GM23338 (cell line): Measurements from ENCODE around the gene HMOX2. TPM values are rescaled to one million over a fixed set of nuclear protein-coding genes. Genes with fewer than 3 reads are reported as not detected.

Source experiments
- ATAC-seq: fragments of 200-7000 bp; cut with Tn5 transposase; 3 replicates; pipeline ENCODE4 v1.9.1; 2020
- DNase-seq: peaks from one replicate; pipeline ENCODE4 v3.0.0-alpha.2; 2015; ENCODE audit warnings: low spot score
- H2AFZ ChIP-seq: fragments of 200-600 bp; sonication (generic); 2 replicates; pipeline ENCODE4 v1.8.0; 2016; ENCODE audit warnings: antibody characterized with exemption, mild to moderate bottlenecking, moderate library complexity
- H3F3A ChIP-seq: fragments of 200-600 bp; sonication (generic); replicated peaks from 2 replicates; pipeline ENCODE4 v1.8.0; 2017; ENCODE audit warnings: antibody characterized with exemption, mixed run types, low read depth
- H3K27ac ChIP-seq: fragments of 200-600 bp; sonication (generic); 2 replicates; pipeline ENCODE4 v1.6.1; 2016; ENCODE audit warnings: low read depth
- H3K27me3 ChIP-seq: fragments of 200-600 bp; sonication (generic); 2 replicates; pipeline ENCODE4 v1.8.0; 2016; ENCODE audit warnings: mild to moderate bottlenecking, mixed run types, moderate library complexity; ENCODE audit not compliant: insufficient read depth
- H3K36me3 ChIP-seq: fragments of 200-600 bp; sonication (generic); 2 replicates; pipeline ENCODE4 v1.8.0; 2016; ENCODE audit warnings: mild to moderate bottlenecking; ENCODE audit not compliant: insufficient read depth
- H3K4me1 ChIP-seq: fragments of 200-600 bp; sonication (generic); 2 replicates; pipeline ENCODE4 v1.8.0; 2016; ENCODE audit warnings: mild to moderate bottlenecking, moderate library complexity; ENCODE audit not compliant: insufficient read depth
- H3K4me2 ChIP-seq: fragments of 200-600 bp; sonication (generic); 2 replicates; pipeline ENCODE4 v1.7.1; 2017; ENCODE audit warnings: mixed run types
- H3K4me3 ChIP-seq: fragments of 200-600 bp; sonication (generic); 2 replicates; pipeline ENCODE4 v1.6.1; 2016; ENCODE audit warnings: mixed run types
- H3K79me2 ChIP-seq: fragments of 200-600 bp; sonication (generic); replicated peaks from 2 replicates; pipeline ENCODE4 v1.8.0; 2017; ENCODE audit warnings: mild to moderate bottlenecking; ENCODE audit not compliant: insufficient read depth
- H3K9me2 ChIP-seq: fragments of 200-600 bp; sonication (generic); 2 replicates; pipeline ENCODE4 v1.8.0; 2017; ENCODE audit not compliant: insufficient read depth
- H4K20me1 ChIP-seq: fragments of 200-600 bp; sonication (generic); replicated peaks from 2 replicates; pipeline ENCODE4 v1.8.0; 2017; ENCODE audit warnings: mild to moderate bottlenecking; ENCODE audit not compliant: insufficient read depth
- H3K27ac Mint-ChIP-seq: 2 replicates; pipeline ENCODE4 v1.8.0; 2020; ENCODE audit warnings: inconsistent platforms, mild to moderate bottlenecking, moderate library complexity, mixed read lengths
- H3K27me3 Mint-ChIP-seq: 3 replicates; pipeline ENCODE4 v1.8.0; 2022; ENCODE audit warnings: low read depth, mild to moderate bottlenecking, moderate library complexity, mixed read lengths, inconsistent platforms; ENCODE audit not compliant: insufficient read depth, poor library complexity
- H3K36me3 Mint-ChIP-seq: 3 replicates; pipeline ENCODE4 v1.8.0; 2021; ENCODE audit warnings: low read depth, mild to moderate bottlenecking, inconsistent platforms, moderate library complexity, mixed read lengths
- H3K4me1 Mint-ChIP-seq: 3 replicates; pipeline ENCODE4 v1.8.0; 2020; ENCODE audit warnings: mild to moderate bottlenecking, inconsistent platforms, mixed read lengths
- H3K4me3 Mint-ChIP-seq: 3 replicates; pipeline ENCODE4 v1.8.0; 2021; ENCODE audit warnings: moderate library complexity, mild to moderate bottlenecking, inconsistent platforms, mixed read lengths
- H3K9me3 Mint-ChIP-seq: 3 replicates; pipeline ENCODE4 v1.8.0; 2020; ENCODE audit warnings: moderate library complexity, mild to moderate bottlenecking, inconsistent platforms, mixed read lengths
- CREB1 ChIP-seq: fragments of 250-450 bp; sonication (Bioruptor Pico); IDR thresholded peaks from 2 replicates; pipeline ENCODE4 v1.5.0; 2020; ENCODE audit warnings: low read depth, mild to moderate bottlenecking, moderate library complexity
- EZH2 ChIP-seq: fragments of 200-600 bp; sonication (generic); IDR thresholded peaks from one replicate; pipeline ENCODE4 v1.8.0; 2017; ENCODE audit warnings: antibody characterized with exemption, mild to moderate bottlenecking, low read depth; ENCODE audit not compliant: unreplicated experiment
- NANOG ChIP-seq: IDR thresholded peaks from 2 replicates; pipeline ENCODE4 v1.6.1; 2016; ENCODE audit warnings: antibody characterized with exemption, borderline replicate concordance
- STAT1 ChIP-seq: IDR thresholded peaks from one replicate; pipeline ENCODE4 v1.6.1; 2016; ENCODE audit warnings: antibody characterized with exemption; ENCODE audit not compliant: unreplicated experiment
- ZNF114 ChIP-seq: fragments of 250-450 bp; sonication (Bioruptor Pico); IDR thresholded peaks from 2 replicates; pipeline ENCODE4 v1.5.0; 2020; ENCODE audit warnings: mild to moderate bottlenecking, moderate library complexity
- ZNF331 ChIP-seq: fragments of 250-450 bp; sonication (Bioruptor Pico); IDR thresholded peaks from 2 replicates; pipeline ENCODE4 v1.5.0; 2020; ENCODE audit warnings: low read depth, mild to moderate bottlenecking, moderate library complexity
- polyA plus RNA-seq: library from polyadenylated mRNA; unstranded; fragments of >200 nt; fragmentation: Nextera tagmentation; extraction: Ambion mirVana; gene quantifications from 2 replicates; pipeline ENCODE4 v1.2.1, GENCODE V29; 2016
- total RNA-seq: library from RNA; depleted of rRNA; stranded (reverse); fragments of >200 nt; shearing (Covaris generic); gene quantifications from 2 replicates; pipeline ENCODE4 v1.2.3, GENCODE V29; 2014
- TF ChIP-seq, protein P1 (sequence below): IDR thresholded peaks from one replicate; pipeline ENCODE4 v1.6.1; 2018; ENCODE audit warnings: antibody characterized with exemption; ENCODE audit not compliant: unreplicated experiment
- TF ChIP-seq, protein P2 (sequence below): fragments of 250-450 bp; sonication (Bioruptor Pico); IDR thresholded peaks from 2 replicates; pipeline ENCODE4 v1.5.0; 2020; ENCODE audit warnings: mild to moderate bottlenecking, moderate library complexity

The HMOX2 gene
- total and polyA plus RNA-seq, 2 experiments from 2014 or later = 33.0 to 38.1 TPM

DNA sequence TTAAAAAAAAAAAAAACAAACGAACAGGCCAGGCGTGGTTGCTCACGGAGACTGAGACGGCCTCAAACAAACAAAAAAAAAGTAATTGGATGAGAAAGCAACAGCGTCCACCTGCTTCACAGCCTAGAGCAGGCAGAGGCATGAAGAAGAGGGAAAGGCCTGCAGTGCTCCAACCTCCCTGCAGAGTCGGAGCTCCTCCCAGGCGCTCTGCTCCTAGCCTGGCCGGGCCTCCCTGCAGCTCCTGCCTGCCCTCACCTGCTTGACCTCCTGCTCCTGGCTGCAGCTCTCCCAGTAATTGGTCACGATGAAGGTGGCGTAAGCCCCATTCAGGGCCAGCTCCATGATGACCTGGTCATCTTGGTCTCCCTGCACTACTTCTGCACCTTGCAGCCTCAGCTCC lies 7.2 kb upstream of the HMOX2 start:
- no peaks in the 10 kb centered on the region for H4K20me1 ChIP-seq
- H3K36me3 ChIP-seq = peaks cover 14% of the 10 kb centered on the region; the same call in 1 of the 2 replicates
- TF ChIP-seq CREB1 (CRISPR knock-in tag) (no peak), ZNF331 (CRISPR knock-in tag) (no peak), ZNF114 (CRISPR knock-in tag) (no peak), STAT1 (no peak), EZH2 (no peak), NANOG (no peak)
- TF ChIP-seq, protein P1, sequence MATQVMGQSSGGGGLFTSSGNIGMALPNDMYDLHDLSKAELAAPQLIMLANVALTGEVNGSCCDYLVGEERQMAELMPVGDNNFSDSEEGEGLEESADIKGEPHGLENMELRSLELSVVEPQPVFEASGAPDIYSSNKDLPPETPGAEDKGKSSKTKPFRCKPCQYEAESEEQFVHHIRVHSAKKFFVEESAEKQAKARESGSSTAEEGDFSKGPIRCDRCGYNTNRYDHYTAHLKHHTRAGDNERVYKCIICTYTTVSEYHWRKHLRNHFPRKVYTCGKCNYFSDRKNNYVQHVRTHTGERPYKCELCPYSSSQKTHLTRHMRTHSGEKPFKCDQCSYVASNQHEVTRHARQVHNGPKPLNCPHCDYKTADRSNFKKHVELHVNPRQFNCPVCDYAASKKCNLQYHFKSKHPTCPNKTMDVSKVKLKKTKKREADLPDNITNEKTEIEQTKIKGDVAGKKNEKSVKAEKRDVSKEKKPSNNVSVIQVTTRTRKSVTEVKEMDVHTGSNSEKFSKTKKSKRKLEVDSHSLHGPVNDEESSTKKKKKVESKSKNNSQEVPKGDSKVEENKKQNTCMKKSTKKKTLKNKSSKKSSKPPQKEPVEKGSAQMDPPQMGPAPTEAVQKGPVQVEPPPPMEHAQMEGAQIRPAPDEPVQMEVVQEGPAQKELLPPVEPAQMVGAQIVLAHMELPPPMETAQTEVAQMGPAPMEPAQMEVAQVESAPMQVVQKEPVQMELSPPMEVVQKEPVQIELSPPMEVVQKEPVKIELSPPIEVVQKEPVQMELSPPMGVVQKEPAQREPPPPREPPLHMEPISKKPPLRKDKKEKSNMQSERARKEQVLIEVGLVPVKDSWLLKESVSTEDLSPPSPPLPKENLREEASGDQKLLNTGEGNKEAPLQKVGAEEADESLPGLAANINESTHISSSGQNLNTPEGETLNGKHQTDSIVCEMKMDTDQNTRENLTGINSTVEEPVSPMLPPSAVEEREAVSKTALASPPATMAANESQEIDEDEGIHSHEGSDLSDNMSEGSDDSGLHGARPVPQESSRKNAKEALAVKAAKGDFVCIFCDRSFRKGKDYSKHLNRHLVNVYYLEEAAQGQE = no peak
- TF ChIP-seq, protein P2, sequence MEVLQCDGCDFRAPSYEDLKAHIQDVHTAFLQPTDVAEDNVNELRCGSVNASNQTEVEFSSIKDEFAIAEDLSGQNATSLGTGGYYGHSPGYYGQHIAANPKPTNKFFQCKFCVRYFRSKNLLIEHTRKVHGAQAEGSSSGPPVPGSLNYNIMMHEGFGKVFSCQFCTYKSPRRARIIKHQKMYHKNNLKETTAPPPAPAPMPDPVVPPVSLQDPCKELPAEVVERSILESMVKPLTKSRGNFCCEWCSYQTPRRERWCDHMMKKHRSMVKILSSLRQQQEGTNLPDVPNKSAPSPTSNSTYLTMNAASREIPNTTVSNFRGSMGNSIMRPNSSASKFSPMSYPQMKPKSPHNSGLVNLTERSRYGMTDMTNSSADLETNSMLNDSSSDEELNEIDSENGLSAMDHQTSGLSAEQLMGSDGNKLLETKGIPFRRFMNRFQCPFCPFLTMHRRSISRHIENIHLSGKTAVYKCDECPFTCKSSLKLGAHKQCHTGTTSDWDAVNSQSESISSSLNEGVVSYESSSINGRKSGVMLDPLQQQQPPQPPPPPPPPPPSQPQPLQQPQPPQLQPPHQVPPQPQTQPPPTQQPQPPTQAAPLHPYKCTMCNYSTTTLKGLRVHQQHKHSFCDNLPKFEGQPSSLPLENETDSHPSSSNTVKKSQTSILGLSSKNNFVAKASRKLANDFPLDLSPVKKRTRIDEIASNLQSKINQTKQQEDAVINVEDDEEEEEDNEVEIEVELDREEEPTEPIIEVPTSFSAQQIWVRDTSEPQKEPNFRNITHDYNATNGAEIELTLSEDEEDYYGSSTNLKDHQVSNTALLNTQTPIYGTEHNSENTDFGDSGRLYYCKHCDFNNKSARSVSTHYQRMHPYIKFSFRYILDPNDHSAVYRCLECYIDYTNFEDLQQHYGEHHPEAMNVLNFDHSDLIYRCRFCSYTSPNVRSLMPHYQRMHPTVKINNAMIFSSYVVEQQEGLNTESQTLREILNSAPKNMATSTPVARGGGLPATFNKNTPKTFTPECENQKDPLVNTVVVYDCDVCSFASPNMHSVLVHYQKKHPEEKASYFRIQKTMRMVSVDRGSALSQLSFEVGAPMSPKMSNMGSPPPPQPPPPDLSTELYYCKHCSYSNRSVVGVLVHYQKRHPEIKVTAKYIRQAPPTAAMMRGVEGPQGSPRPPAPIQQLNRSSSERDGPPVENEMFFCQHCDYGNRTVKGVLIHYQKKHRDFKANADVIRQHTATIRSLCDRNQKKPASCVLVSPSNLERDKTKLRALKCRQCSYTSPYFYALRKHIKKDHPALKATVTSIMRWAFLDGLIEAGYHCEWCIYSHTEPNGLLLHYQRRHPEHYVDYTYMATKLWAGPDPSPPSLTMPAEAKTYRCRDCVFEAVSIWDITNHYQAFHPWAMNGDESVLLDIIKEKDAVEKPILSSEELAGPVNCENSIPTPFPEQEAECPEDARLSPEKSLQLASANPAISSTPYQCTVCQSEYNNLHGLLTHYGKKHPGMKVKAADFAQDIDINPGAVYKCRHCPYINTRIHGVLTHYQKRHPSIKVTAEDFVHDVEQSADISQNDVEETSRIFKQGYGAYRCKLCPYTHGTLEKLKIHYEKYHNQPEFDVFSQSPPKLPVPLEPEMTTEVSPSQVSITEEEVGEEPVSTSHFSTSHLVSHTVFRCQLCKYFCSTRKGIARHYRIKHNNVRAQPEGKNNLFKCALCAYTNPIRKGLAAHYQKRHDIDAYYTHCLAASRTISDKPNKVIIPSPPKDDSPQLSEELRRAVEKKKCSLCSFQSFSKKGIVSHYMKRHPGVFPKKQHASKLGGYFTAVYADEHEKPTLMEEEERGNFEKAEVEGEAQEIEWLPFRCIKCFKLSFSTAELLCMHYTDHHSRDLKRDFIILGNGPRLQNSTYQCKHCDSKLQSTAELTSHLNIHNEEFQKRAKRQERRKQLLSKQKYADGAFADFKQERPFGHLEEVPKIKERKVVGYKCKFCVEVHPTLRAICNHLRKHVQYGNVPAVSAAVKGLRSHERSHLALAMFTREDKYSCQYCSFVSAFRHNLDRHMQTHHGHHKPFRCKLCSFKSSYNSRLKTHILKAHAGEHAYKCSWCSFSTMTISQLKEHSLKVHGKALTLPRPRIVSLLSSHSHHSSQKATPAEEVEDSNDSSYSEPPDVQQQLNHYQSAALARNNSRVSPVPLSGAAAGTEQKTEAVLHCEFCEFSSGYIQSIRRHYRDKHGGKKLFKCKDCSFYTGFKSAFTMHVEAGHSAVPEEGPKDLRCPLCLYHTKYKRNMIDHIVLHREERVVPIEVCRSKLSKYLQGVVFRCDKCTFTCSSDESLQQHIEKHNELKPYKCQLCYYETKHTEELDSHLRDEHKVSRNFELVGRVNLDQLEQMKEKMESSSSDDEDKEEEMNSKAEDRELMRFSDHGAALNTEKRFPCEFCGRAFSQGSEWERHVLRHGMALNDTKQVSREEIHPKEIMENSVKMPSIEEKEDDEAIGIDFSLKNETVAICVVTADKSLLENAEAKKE (CRISPR knock-in tag) = no peak
- H3K79me2 ChIP-seq = peaks cover 18% of the 10 kb centered on the region
- Mint-ChIP-seq H3K27me3 (peaks cover 3% of the 10 kb centered on the region), H3K36me3 (peaks cover 50% of the 10 kb centered on the region), H3K4me3 (no peak overlapping the region), H3K9me3 (no peaks in the 10 kb centered on the region; the same call in 2 of the 3 replicates), H3K4me1 (peaks cover 6% of the 10 kb centered on the region), H3K27ac (no peak overlapping the region)
- ATAC-seq (no peak; the same call in 2 of the 3 replicates), DNase-seq (no peak)
- no peaks in the 10 kb centered on the region for H3K27me3 ChIP-seq
- H3F3A ChIP-seq = 0 out of 2 replicates have a peak, but pooled peaks cover 6% of the 10 kb centered on the region
- no peak overlapping the region for H3K4me2 ChIP-seq
- no peak overlapping the region for H3K27ac ChIP-seq
- no peak overlapping the region for H3K4me3 ChIP-seq
- peaks cover 6% of the 10 kb centered on the region for H3K4me1 ChIP-seq
- no peaks in the 10 kb centered on the region for H3K9me2 ChIP-seq
- no peak overlapping the region for H2AFZ ChIP-seq
